NCI-H1105 treated with DMSO at 0.1 percent for 48 hours (cell line): ENCODE measurements around the gene CAPN13.

Experiments used
- DNase-seq: peaks from one replicate; lab custom pipeline; 2025; lab: John Stamatoyannopoulos, UW

Gene CAPN13

GRCh38 chr2:30786923-30787685 lies 20.1 kb downstream of the CAPN13 start:
- no peak for DNase-seq

GRCh38 chr2:30784682-30785081 lies 22.6 kb downstream of the CAPN13 start:
- DNase-seq: no peak

GRCh38 chr2:30781961-30782533 lies 25.2 kb downstream of the CAPN13 start:
- DNase-seq: no peak

- no peak for DNase-seq
Measured at GRCh38 chr2:30781451-30781850, 25.8 kb downstream of the CAPN13 start.

- DNase-seq: no peak
Measured at GRCh38 chr2:30780776-30781330, 26.4 kb downstream of the CAPN13 start.

GRCh38 chr2:30778611-30779010 lies 28.6 kb downstream of the CAPN13 start:
- no peak for DNase-seq

- no peak for DNase-seq
Measured at GRCh38 chr2:30777661-30778505, 29.4 kb downstream of the CAPN13 start.

- DNase-seq: no peak
Measured at GRCh38 chr2:30776831-30777635, 30.2 kb downstream of the CAPN13 start.

- no peak for DNase-seq
Measured at GRCh38 chr2:30775833-30776232, 31.4 kb downstream of the CAPN13 start.

- no peak for DNase-seq
Measured at GRCh38 chr2:30772021-30772705, 35.1 kb downstream of the CAPN13 start.

GRCh38 chr2:30770816-30771576 lies 36.2 kb downstream of the CAPN13 start:
- no peak for DNase-seq

- no peak for DNase-seq
Measured at GRCh38 chr2:30769891-30770462, 37.3 kb downstream of the CAPN13 start.

- DNase-seq: no peak
Measured at GRCh38 chr2:30769481-30769780, 37.8 kb downstream of the CAPN13 start.

- no peak for DNase-seq
Measured at GRCh38 chr2:30768708-30769480, 38.4 kb downstream of the CAPN13 start.

- DNase-seq: no peak
Measured at GRCh38 chr2:30768036-30768686, 39.1 kb downstream of the CAPN13 start.

GRCh38 chr2:30766666-30767065 lies 40.6 kb downstream of the CAPN13 start:
- no peak for DNase-seq

GRCh38 chr2:30765876-30766470 lies 41.3 kb downstream of the CAPN13 start:
- no peak for DNase-seq

- DNase-seq: no peak
Measured at GRCh38 chr2:30765191-30765590, 42.1 kb downstream of the CAPN13 start.
